HL-60 (cell line): ENCODE measurements around the gene FAM89B.

Source experiments
- POLR2AphosphoS5 ChIP-seq: IDR thresholded peaks from 2 replicates; pipeline ENCODE4 v1.6.1; 2012; ENCODE audit warnings: low read depth
- TF ChIP-seq, protein P1 (sequence below): IDR thresholded peaks from one replicate; pipeline ENCODE4 v1.5.1; 2011; ENCODE audit warnings: low read length, control low read depth, inconsistent platforms; ENCODE audit not compliant: insufficient read depth
- TF ChIP-seq, protein P2 (sequence below): IDR thresholded peaks from 2 replicates; pipeline ENCODE4 v1.6.1; 2012; ENCODE audit warnings: low read depth; ENCODE audit not compliant: insufficient replicate concordance

DNA sequence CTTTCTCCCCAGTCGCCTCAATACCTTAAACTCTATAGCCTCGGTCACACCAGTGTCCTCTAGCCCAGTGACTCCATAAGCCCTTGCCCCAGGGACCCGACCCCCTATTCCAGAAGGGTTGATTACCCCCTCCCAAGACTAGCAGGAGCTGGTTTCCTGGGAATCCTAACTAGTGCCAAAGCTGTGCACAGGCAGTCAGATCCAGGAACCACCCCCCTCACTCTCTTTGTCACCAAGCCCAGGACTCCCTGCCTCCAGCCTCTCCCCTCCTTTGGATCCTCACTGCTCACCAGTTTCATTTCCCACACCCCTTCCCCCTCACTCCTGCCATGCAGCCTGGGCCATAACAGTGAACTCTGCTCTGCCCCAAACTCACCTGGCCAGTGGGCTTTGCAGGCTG is 23.9 kb upstream of the FAM89B start:
- TF ChIP-seq, protein P1, sequence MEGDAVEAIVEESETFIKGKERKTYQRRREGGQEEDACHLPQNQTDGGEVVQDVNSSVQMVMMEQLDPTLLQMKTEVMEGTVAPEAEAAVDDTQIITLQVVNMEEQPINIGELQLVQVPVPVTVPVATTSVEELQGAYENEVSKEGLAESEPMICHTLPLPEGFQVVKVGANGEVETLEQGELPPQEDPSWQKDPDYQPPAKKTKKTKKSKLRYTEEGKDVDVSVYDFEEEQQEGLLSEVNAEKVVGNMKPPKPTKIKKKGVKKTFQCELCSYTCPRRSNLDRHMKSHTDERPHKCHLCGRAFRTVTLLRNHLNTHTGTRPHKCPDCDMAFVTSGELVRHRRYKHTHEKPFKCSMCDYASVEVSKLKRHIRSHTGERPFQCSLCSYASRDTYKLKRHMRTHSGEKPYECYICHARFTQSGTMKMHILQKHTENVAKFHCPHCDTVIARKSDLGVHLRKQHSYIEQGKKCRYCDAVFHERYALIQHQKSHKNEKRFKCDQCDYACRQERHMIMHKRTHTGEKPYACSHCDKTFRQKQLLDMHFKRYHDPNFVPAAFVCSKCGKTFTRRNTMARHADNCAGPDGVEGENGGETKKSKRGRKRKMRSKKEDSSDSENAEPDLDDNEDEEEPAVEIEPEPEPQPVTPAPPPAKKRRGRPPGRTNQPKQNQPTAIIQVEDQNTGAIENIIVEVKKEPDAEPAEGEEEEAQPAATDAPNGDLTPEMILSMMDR: no peak
- no peak for TF ChIP-seq POLR2AphosphoS5
- TF ChIP-seq, protein P2, sequence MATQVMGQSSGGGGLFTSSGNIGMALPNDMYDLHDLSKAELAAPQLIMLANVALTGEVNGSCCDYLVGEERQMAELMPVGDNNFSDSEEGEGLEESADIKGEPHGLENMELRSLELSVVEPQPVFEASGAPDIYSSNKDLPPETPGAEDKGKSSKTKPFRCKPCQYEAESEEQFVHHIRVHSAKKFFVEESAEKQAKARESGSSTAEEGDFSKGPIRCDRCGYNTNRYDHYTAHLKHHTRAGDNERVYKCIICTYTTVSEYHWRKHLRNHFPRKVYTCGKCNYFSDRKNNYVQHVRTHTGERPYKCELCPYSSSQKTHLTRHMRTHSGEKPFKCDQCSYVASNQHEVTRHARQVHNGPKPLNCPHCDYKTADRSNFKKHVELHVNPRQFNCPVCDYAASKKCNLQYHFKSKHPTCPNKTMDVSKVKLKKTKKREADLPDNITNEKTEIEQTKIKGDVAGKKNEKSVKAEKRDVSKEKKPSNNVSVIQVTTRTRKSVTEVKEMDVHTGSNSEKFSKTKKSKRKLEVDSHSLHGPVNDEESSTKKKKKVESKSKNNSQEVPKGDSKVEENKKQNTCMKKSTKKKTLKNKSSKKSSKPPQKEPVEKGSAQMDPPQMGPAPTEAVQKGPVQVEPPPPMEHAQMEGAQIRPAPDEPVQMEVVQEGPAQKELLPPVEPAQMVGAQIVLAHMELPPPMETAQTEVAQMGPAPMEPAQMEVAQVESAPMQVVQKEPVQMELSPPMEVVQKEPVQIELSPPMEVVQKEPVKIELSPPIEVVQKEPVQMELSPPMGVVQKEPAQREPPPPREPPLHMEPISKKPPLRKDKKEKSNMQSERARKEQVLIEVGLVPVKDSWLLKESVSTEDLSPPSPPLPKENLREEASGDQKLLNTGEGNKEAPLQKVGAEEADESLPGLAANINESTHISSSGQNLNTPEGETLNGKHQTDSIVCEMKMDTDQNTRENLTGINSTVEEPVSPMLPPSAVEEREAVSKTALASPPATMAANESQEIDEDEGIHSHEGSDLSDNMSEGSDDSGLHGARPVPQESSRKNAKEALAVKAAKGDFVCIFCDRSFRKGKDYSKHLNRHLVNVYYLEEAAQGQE: no peak
